Hematopoietic multipotent progenitor cell treated with erythropoietin and hydrocortisone succinate and interleukin-3 and kit ligand, for 15 days (in vitro differentiated cells): ENCODE results near the gene ERVV-1.
"Not testable (repeated sequence)": the region's sequence is repeated elsewhere in the genome, so short reads cannot be mapped to it uniquely, and the experiment has no call there.

Source experiments
- DNase-seq: peaks from one replicate; pipeline ENCODE4 v3.0.0-alpha.2; 2015; ENCODE audit warnings: low spot score

ERVV-1 gene

DNA sequence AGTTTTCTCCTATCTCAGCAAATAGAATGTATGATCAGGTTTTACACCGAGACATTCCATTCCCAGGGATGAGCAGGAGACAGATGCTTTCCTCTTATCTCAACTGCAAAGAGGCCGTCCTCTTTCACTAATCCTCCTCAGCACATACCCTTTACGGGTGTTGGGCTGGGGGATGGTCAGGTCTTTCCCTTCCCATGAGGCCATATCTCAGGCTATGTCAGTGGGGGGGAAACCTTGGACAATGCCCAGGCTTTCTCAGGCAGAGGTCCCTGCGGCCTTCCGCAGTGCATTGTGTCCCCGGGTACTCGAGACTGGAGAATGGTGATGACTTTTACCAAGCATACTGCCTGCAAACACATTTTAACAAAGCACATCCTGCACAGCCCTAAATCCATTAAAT is 14.6 kb downstream of the ERVV-1 start:
- DNase-seq: not testable (repeated sequence)

DNA sequence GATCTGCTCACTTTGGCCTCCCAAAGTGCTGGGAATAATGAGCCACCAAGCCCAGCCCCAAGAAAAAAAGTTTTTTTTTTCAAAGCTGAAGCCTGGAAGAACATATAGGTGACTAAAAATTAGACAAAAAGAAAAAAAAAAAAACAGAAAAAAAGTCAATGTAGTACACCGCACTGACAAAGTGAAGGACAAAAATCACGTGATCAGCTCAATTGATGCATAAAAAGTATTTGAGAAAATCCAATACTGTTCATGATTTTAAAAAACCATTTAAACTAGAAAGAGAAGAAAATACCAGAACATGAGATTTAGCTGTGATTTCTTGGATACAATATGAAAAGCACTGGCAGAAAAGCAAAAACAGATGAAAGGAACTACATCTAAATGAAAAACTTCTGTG is 20.3 kb downstream of the ERVV-1 start:
- DNase-seq: no peak

DNA sequence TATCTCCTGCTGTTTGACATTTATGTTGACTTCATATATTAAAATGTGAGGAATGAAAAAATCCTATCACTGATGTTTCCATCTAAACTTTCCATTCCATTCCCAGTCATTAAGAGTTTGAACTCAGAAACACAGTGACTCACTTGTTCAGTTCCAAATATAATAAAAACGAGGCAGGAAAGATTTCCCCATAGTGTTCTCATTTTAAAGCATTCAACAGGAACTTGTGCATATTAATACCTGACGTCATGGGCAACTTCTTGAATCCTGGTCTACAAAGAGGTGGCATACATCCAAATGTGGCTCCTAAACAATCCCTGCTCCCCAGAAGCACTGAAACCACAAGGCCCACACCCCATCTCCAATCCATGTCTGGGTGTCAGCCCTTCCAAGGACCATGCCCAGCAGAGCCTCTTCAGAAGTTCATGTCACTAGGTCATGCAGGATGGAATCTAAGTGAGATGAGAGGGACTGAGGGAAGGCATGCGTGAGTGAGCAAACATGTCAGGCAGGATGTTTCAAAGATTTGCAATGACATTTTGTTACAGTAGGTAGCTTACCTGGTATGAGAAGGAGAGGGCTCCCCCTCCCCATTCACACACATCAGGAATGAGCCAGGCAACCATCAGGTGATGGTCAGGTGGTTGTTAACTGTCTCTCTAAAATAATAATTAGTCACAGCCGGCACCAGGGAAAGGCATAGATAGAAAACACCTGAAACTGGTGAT is 21.4 kb downstream of the ERVV-1 start:
- DNase-seq: no peak

DNA sequence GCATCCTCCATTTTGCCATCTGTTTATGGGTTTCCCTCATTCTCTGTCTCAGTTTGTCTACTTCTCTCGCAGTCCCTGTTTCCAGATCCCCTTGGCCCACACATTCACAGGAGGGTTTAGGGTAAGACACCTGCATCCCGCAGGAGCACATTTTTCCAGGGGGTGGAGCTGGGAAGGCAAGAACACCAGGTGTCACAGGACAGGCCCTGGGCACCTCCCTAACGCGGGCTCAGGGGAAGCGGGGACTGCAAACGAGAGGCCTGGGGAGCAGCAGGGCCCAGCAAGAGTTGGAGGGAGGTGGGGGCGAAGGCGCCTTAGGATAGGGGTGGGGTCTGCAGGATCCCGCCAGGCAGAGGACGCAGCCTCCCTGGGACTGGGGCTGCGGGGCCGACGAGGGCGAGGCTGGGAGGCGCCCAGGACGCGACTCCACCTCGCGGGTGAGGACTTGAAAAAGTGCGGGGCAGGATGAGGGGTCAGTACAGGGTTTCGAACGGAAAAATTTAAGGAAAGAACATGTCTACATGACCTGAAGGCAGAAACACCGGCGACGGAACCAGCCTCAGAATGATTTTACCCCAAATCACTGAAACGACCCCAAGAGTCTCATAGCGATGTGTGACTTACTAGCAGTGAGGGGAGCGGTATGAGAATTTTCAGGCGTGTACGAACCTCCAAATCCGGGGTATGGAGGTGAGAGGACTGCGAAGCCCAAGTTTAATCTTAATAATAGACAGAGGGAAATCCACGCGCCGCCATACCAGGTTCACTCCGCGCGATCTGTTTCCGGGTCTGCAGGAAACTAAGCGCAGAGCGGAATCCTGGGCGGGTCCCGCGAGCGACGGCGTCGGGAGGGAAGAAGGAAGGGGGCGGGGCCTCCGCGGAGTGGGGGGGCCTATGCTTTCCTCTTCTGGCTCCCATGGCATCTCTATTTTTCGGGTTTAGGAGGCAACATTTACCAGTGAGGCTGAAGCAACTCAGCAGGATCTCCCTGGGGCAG is 23.7 kb downstream of the ERVV-1 start:
- no peak for DNase-seq

DNA sequence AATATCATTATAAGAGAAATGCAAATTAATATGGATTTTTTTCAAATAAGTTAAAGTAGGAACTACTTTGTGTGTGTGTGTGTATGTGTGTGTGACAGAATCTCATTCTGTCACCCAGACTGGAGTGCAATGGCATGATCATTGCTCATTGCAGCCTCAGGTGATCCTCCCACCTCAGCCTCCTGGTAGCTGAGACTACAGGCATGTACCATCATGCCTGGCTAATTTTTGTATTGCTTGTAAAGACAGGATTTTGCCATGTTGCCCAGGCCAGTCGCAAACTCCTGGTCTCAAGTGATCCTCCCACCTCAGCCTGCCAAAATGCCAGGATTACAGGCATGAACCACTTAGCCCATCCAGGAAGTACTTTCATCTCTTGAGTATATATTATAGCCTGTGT is 27.6 kb downstream of the ERVV-1 start:
- no peak for DNase-seq

DNA sequence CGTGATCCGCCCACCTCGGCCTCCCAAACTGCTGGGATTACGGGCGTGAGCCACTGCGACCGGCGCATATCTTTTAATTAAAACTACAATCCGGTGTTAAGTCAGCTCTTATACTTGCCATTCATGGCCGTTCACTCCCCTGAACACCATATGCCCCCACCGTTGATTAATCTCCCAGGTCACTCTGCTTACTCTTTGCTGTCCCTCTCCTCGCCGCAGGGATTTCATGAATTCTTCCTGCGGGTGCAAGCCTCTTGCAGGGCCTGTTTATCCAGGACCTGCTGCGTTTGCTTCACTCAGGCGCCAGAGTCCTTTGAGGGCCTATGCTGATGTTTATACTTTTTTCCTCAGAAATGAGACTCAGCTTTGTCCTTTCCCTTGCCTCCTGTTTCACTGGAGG is 31.8 kb downstream of the ERVV-1 start:
- DNase-seq: no peak

DNA sequence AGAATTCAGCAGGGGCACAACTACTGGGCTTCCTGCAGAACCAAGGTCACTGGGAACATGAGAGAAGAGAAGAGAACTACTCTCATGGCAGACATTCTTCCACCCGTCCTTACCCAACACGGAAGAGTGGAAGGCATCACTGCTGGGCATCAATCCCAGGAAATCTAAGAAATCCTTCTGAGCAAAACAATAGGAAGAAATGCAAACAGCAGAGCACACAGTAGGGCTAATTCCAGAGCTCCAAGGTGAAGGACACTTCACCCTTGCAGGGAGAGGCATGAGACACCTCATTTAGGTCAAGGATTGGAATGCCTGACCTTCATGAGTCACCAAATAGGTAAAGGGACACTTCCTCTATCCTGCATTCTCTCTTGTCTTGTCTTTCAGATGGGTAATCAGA is 33.7 kb downstream of the ERVV-1 start:
- no peak for DNase-seq

DNA sequence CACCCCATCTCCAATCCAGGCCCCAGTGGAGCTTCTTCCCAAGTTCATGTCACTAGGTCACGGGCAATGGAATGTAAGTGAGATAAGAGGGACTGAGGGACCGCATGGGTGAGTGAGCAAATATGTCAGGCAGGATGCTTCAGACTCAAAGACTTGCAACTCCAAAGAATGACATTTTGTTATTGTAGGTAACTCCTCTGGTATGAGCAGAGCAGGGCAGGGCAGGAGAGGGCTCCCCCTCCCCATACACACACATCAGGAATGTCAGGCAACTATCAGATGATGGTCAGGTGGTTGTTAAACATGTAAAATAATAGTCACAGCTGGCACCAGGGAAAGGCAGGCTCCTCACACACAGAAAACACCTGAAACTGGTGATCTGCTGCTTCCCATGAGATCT is 41.4 kb downstream of the ERVV-1 start:
- DNase-seq: no peak

DNA sequence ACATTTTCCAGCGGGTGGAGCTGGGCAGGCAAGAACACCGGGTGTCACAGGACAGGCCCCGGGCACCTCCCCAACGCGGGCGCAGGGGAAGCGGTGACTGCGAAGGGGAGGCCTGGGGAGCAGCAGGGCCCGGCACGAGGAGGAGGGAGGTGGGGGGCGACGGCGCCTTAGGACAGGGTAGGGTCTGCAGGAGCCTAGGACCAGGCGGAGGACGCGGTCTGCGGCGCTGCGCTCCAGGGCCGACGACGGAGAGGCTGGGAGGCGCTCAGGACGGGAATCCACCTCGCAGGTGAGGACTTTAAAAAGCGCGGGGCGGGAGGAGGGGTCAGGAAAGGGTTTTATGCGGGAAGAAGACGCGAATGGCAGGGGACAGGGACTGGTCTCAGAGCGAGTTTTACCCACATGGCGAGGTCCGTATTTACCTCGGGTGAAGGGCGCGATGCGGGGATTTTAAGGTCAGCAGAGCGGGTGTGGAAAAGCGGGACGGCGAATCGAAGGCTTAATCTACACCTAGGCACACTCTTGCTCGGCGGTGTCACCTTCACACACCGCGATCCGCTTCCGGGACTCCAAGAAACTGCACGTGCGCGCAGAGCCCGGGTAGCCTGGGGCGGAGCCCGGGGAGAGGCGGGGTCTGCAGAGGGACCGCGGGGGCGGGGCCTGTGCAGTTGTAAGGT is 44.3 kb downstream of the ERVV-1 start:
- no peak for DNase-seq
